Measurements from ENCODE around the gene IRGQ.
"Not testable (repeated sequence)": the region's sequence is repeated elsewhere in the genome, so short reads cannot be mapped to it uniquely, and the experiment has no call there.

Gene IRGQ

GRCh38 chr19:43595999-43596841 lies at the start of gene IRGQ, which contains the start of gene ZNF576:
TSS of gene IRGQ (minus strand) at chr19:43596134. CDS start at chr19:43595338, 796 bp downstream.
TSS of gene ZNF576 (plus strand) at chr19:43596595. CDS start at chr19:43597109, 514 bp downstream.
- peaks cover 30% of the 10 kb centered on the region for H3K4me1 Mint-ChIP-seq (ENCODE audit: low read depth)
- H3K27me3 Mint-ChIP-seq (ENCODE audit: low read depth), result no peaks in the 10 kb centered on the region
- H3K36me3 Mint-ChIP-seq (ENCODE audit: low read depth), result peaks cover 22% of the 10 kb centered on the region

GRCh38 chr19:43644181-43644580 lies 48.2 kb upstream of the IRGQ start:
- H3K9me3 Mint-ChIP-seq, result no peaks in the 10 kb centered on the region
- H3K27me3 Mint-ChIP-seq (ENCODE audit: low read depth), result peaks cover 20% of the 10 kb centered on the region
- no peak overlapping the region for H3K27ac Mint-ChIP-seq
- H3K4me1 Mint-ChIP-seq (ENCODE audit: low read depth), result peaks cover 5% of the 10 kb centered on the region
- peaks cover 11% of the 10 kb centered on the region for H3K36me3 Mint-ChIP-seq (ENCODE audit: low read depth)
- no peak overlapping the region for H3K4me3 Mint-ChIP-seq

More at GRCh38 chr19:43595999-43596841, at the start of gene IRGQ, which contains the start of gene ZNF576:
- Mint-ChIP-seq H3K27ac (peak within 1 kb of the TSS; percentile 99), H3K9me3 (no peaks in the 10 kb centered on the region), H3K4me3 (peak within 1 kb of the TSS; percentile 99)

DNA sequence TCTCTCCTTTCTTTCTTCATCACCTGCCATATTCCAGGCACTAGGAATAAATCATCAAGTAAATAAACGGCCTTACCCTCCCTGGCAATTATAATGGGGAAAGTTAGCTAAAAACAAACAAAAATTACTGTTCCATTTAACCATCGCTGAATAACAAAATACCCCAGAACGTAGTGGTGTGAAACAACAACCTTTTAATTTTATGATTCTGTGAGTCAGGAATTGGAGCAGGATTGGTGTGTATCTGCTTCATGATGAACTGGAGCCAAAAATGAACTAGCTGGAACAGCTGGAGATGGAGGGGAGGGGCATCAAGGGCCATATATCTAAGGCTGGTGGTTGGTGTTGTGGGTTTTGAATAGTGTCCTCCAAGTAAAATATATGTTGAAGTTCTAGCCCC lies 47.4 kb upstream of the IRGQ start:
- H3K9me3 Mint-ChIP-seq, result no peaks in the 10 kb centered on the region
- no peak overlapping the region for H3K4me3 Mint-ChIP-seq
- peaks cover 29% of the 10 kb centered on the region for H3K27me3 Mint-ChIP-seq (ENCODE audit: low read depth)
- H3K27ac Mint-ChIP-seq, result no peak overlapping the region
- peaks cover 11% of the 10 kb centered on the region for H3K36me3 Mint-ChIP-seq (ENCODE audit: low read depth)
- peaks cover 10% of the 10 kb centered on the region for H3K4me1 Mint-ChIP-seq (ENCODE audit: low read depth)

DNA sequence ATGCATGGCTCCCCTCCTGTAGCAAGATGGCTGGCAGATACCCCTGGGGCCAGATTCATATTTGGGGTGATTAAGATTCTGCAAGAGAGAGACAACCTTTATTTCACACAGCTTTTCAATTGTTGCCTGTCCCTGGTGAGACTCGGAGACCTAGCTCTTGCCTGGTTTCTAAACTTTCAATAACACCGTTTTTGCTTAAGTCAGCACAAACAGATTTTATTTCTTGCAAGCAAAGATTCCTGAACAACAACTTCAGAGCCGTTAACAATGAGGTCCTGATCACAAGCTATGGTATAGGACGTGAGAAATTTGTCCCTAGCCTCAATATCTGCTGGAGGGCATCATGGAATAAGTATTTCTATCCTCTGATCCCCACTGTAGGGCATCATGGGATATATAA lies 46.6 kb upstream of the IRGQ start:
- no peak overlapping the region for H3K4me3 Mint-ChIP-seq
- H3K9me3 Mint-ChIP-seq, result no peaks in the 10 kb centered on the region
- H3K27ac Mint-ChIP-seq, result no peak overlapping the region
- peaks cover 10% of the 10 kb centered on the region for H3K4me1 Mint-ChIP-seq (ENCODE audit: low read depth)
- H3K36me3 Mint-ChIP-seq (ENCODE audit: low read depth), result peaks cover 8% of the 10 kb centered on the region
- peaks cover 36% of the 10 kb centered on the region for H3K27me3 Mint-ChIP-seq (ENCODE audit: low read depth)

- H3K4me1 Mint-ChIP-seq (ENCODE audit: low read depth), result peaks cover 10% of the 10 kb centered on the region
- H3K27me3 Mint-ChIP-seq (ENCODE audit: low read depth), result peaks cover 44% of the 10 kb centered on the region
- H3K4me3 Mint-ChIP-seq, result peak overlapping the region; percentile 32
- no peaks in the 10 kb centered on the region for H3K9me3 Mint-ChIP-seq
- H3K27ac Mint-ChIP-seq, result no peak overlapping the region
- H3K36me3 Mint-ChIP-seq (ENCODE audit: low read depth), result peaks cover 6% of the 10 kb centered on the region
Measured at GRCh38 chr19:43641333-43641732, 45.4 kb upstream of the IRGQ start.

DNA sequence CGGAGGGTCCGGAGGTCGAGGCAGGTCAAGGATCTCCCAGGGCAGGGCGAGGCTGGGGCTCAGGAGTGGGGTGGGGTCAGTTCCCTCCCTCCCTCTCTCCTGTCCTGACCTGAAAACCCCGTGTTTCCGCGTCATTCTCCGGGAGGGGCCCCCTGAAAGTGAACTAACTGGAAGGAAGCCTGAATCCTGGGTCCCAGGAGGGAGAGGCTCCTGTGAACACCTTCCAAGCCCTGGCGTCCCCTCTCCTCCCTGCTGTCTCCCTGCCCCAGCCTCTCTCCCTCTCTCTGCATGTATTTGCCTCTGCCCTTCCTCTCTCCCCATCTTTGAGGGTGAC lies 44.5 kb upstream of the IRGQ start:
- H3K27me3 Mint-ChIP-seq (ENCODE audit: low read depth), result peaks cover 44% of the 10 kb centered on the region
- H3K9me3 Mint-ChIP-seq, result no peaks in the 10 kb centered on the region
- peak overlapping the region; percentile 77 for H3K4me3 Mint-ChIP-seq
- peaks cover 4% of the 10 kb centered on the region for H3K36me3 Mint-ChIP-seq (ENCODE audit: low read depth)
- H3K4me1 Mint-ChIP-seq (ENCODE audit: low read depth), result peaks cover 10% of the 10 kb centered on the region
- peak overlapping the region; percentile 31 for H3K27ac Mint-ChIP-seq

DNA sequence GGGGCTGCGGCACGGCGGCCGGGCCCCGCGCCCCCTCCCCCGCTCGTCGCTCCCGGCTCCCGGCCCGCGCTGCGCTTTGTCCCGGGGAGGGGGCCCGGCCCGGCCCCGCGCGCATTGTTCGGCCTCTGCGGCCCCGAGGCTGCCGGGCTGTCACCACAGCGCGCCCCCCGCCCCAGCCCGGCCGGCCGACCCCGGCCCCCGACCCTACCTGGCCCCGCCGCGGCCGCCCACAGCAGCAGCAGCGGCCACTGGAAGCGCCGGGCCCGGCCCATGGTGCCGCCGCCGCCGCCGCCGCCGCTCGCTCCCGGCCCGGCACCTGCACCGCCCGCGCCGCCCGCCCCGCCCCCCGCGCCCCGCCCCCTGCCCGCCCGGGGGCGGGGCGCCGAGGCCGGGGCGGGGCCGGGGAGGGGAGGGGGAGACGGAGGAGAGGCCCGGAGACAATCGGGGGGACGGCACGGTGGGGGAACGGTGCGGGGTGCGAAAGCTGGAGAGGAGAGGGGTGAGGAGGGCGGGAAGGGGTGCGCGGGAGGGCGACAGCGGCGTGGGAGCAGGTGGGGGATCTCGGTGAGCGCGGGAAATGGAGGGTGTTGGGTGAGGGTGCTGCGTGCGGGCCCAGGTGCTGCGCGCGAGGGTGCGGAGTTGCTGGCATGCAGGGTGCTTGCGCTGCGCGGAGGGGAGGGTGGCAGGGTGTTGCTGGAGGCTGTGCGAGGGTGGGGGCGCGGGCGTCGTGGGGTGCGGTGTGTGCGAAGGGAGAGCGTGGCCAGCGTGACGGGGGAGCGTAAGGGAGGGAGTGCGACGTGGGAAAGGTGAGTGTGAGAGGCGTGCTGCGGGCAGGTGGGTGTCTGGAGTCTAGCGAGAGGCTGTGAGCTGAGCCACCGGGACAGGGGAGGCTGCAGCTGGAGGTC lies 43.8 kb upstream of the IRGQ start, which contains the start of gene CADM4:
Gene CADM4, minus strand, starts transcription at position 332 of the 905 bp plus-strand sequence. Its CDS starts 60 bp downstream, at position 272.
- Mint-ChIP-seq H3K27ac (peak within 1 kb of the TSS; percentile 73), H3K4me1 (ENCODE audit: low read depth) (peaks cover 10% of the 10 kb centered on the region), H3K27me3 (ENCODE audit: low read depth) (peaks cover 44% of the 10 kb centered on the region), H3K4me3 (peak within 1 kb of the TSS; percentile 89), H3K36me3 (ENCODE audit: low read depth) (peaks cover 4% of the 10 kb centered on the region), H3K9me3 (no peaks in the 10 kb centered on the region)

DNA sequence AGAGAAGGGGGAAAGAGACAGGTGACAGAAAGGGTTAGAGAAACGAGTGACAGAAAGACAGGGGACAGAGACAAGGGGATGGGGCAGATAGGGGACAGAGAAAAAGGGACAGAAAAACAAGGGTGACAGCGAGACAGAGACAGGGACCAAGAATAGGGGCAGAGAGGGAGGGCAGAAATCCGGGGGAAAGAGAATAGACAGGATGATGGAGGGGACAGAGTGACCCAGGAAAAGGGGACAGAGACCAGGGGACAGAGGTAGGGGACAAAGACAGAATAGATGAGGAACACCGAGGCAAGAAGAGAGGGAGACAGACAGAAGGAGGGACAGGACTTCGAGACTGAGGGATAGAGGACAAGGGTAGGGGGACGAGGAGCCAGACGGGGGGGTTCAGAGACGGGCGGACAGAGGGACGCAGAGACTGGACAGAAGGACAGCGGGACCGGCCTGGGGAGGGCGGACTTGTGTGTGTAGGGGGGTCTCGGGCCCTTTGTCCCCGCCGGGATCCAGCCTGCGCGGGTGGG lies 43.1 kb upstream of the IRGQ start:
- peak overlapping the region; percentile 89 for H3K4me3 Mint-ChIP-seq
- H3K27ac Mint-ChIP-seq, result peak overlapping the region; percentile 73
- H3K9me3 Mint-ChIP-seq, result no peaks in the 10 kb centered on the region
- peaks cover 44% of the 10 kb centered on the region for H3K27me3 Mint-ChIP-seq (ENCODE audit: low read depth)
- peaks cover 10% of the 10 kb centered on the region for H3K4me1 Mint-ChIP-seq (ENCODE audit: low read depth)
- peaks cover 4% of the 10 kb centered on the region for H3K36me3 Mint-ChIP-seq (ENCODE audit: low read depth)

DNA sequence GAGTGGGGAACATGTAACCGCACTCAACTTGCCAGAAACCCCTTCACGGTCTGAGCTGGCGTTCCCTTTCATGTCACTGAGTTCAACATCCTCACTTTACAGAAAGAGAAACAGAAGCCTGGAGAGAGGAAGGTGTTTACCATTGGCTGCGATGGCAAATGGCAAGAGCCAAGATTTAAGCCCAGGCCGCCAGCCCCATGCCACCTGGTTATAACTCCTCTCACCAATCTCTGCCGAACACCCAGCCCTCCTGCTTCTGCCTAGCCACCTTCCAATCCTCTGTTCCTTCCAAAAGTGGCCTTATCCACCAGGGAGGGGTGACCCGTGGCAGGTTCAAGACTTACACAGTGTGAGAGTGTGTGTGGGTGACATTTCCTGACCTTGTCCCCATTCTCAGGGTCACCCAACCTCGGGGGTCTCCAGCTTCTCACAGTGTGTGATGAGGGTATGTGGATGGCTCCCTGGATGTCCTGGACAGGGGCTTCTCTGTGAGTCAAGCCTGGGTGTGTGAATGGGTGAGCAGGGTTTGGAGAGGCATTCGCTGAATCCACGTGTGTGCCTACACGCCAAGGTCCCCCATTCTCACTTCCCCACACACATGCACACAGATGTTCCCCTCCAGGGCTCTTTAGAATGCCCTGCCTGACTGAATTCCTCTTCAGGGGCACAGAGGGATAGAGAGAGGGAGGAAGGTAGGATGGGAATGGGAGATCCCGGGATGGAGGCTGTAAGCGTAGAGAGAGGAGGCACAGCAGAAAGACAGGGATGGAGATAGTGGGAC lies 42.5 kb upstream of the IRGQ start:
- peaks cover 10% of the 10 kb centered on the region for H3K4me1 Mint-ChIP-seq (ENCODE audit: low read depth)
- H3K4me3 Mint-ChIP-seq, result peak overlapping the region; percentile 89
- H3K9me3 Mint-ChIP-seq, result no peaks in the 10 kb centered on the region
- H3K36me3 Mint-ChIP-seq (ENCODE audit: low read depth), result peaks cover 4% of the 10 kb centered on the region
- H3K27ac Mint-ChIP-seq, result no peak overlapping the region
- peaks cover 47% of the 10 kb centered on the region for H3K27me3 Mint-ChIP-seq (ENCODE audit: low read depth)

DNA sequence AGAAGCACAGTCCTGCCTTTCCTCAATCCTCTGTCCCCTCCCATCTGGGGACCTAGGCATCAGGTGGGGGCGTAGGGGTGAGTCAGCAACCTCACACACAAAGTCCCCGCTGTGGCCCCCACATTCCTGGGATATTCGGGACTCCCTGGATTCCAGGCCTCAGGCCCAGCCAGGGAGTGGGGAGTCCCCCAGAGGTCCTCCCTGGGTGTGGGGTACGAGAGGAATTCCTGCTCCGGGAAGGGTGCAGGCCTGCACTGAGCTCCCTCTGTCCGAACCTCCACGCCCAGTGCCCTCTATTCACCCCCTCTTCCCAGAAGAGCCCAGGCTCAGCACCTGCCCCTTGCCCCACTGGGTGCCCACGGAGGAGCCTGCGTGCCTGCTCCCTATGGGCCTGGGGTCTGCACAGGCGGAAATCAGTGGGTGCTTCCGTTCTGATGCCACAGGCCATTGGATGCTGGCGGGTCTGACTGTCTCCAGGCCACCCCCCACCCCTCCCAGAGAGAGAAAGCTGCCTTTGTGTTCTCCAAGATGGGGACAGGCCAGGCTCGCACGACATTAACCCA lies 40.3 kb upstream of the IRGQ start:
- Mint-ChIP-seq H3K4me3 (no peak overlapping the region), H3K27me3 (ENCODE audit: low read depth) (peaks cover 52% of the 10 kb centered on the region), H3K9me3 (no peaks in the 10 kb centered on the region), H3K27ac (no peak overlapping the region), H3K36me3 (ENCODE audit: low read depth) (peaks cover 4% of the 10 kb centered on the region), H3K4me1 (ENCODE audit: low read depth) (peaks cover 10% of the 10 kb centered on the region)

DNA sequence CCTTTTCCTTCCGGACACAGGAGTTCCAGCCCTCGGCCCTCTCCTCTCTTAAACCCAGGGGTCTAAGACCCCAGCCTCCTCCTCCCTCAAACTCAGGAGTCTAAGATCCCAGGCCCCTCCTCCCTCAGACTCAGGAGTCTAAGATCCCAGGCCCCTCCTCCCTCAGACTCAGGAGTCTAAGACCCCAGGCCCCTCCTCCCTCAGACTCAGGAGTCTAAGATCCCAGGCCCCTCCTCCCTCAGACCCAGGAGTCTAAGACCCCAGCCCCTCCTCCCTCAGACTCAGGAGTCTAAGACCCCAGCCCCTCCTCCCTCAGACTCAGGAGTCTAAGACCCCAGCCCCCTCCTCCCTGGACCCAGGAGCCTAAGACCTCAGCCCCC lies 39.6 kb upstream of the IRGQ start:
- H3K27ac Mint-ChIP-seq; H3K4me1 Mint-ChIP-seq (ENCODE audit: low read depth); H3K36me3 Mint-ChIP-seq (ENCODE audit: low read depth); H3K9me3 Mint-ChIP-seq; H3K4me3 Mint-ChIP-seq: not testable (repeated sequence)
- peaks cover 48% of the 10 kb centered on the region for H3K27me3 Mint-ChIP-seq (ENCODE audit: low read depth)

DNA sequence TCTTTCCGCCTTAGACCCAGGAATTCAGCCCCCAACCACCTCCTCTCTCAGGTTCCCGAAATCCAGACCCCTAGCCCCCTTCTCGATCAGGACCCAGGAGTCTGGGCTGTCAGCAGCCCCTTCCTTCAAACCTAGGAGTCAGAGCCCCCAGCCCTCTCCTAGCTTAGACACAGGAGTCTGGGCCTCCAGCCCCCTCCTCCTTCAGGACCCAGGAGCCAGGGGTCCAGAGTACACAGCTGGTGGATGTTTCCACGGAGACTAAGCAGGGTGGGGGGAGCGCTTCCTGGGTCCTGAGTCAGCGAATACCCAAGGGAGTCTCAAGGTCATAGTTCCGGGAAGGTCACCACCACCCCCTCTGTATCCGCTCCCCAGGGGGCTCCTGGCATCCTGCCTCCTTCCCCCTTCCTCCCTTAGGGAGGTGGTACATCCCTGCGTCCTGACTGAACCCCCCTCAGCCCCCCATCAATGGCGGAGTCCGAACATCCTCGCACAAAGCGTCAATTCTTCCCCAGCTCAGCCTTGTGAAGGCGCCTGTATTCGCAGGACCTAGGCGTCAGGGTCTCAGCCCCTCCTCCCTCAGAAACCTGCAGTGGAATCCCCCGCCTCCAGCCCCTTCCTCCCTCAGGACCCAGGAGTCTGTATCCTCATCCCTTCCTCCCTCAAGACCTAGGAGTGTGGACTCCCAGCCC lies 39.1 kb upstream of the IRGQ start:
- H3K36me3 Mint-ChIP-seq (ENCODE audit: low read depth), result peaks cover 4% of the 10 kb centered on the region
- H3K27ac Mint-ChIP-seq, result no peak overlapping the region
- H3K9me3 Mint-ChIP-seq, result no peaks in the 10 kb centered on the region
- H3K27me3 Mint-ChIP-seq (ENCODE audit: low read depth), result peaks cover 42% of the 10 kb centered on the region
- no peak overlapping the region for H3K4me3 Mint-ChIP-seq
- H3K4me1 Mint-ChIP-seq (ENCODE audit: low read depth), result peaks cover 6% of the 10 kb centered on the region

GRCh38 chr19:43634506-43634871 lies 38.6 kb upstream of the IRGQ start:
- peaks cover 41% of the 10 kb centered on the region for H3K27me3 Mint-ChIP-seq (ENCODE audit: low read depth)
- peaks cover 4% of the 10 kb centered on the region for H3K36me3 Mint-ChIP-seq (ENCODE audit: low read depth)
- no peak overlapping the region for H3K27ac Mint-ChIP-seq
- H3K4me3 Mint-ChIP-seq, result no peak overlapping the region
- no peaks in the 10 kb centered on the region for H3K9me3 Mint-ChIP-seq
- peaks cover 6% of the 10 kb centered on the region for H3K4me1 Mint-ChIP-seq (ENCODE audit: low read depth)

All from T-helper 1 cell treated with Interleukin-12 subunit alpha and Interleukin-12 subunit beta and Interleukin-4 antibody, amounts not matched to agents 30 μg/mL and 1 μg/mL, for 36 hours (primary cell).